GM18520 (cell line): ENCODE results near the gene MLLT3.
"Not testable (repeated sequence)": the region's sequence is repeated elsewhere in the genome, so short reads cannot be mapped to it uniquely, and the experiment has no call there.

Experiments used
- ATAC-seq: cut with Tn5 transposase; IDR thresholded peaks from one replicate; pipeline ENCODE4 v1.9.1; 2021; ENCODE audit not compliant: unreplicated experiment

The MLLT3 gene

DNA sequence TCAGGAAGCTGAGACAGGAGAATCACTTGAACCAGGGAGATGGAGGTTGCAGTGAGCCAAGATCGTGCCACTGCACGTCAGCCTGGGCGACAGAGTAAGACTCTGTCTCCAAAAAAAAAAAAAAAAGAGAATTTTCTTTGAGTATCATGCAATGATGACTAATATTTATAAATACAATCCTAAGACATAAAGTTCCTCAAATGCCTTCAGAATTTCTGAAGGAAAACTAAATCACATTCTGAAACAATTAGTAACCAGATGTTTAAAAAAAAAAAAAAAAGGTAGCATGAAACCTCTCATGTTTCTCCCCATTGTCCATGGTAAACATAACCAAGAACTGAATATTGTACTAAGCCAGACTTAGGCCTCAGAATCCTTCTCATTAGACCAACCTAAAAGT, 23.1 kb downstream of the MLLT3 start:
- no peak for ATAC-seq

DNA sequence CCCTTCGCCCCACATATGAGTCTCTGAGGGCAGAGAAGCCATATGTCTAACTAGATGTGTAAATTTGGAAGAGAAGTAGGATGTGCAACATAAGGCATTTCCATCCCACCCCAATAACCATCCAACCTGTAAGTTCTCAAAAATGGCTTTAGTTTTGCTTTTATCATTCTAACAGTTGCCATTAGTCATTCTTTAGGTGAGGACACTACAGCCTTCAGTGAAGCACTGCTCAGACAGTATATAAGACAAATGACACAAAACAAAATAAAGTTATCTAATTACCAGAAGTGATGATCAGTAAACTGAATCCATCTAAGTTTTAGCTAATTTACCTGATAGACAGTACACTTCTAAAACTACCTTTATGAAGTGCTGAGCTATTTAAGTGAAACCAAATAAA, 23.9 kb downstream of the MLLT3 start:
- ATAC-seq: no peak

DNA sequence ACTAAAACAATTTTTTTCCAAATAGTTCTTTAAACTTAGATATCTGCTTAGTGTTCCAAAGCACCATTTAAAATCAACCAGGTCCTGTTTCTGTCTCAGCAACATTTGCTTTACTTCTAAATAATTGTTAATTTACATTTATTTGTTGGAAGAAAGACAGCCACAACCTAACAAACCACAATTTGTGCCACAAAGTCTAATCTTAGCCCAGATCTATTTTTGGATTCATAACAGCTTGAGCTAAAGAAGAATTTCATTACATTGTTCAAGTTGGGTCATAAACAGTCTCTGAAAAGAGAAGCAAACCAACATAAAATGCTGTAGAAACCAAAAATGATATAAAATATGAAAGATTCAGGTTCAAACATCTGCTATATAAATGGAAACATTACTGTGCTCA, 24.4 kb downstream of the MLLT3 start:
- ATAC-seq: no peak

DNA sequence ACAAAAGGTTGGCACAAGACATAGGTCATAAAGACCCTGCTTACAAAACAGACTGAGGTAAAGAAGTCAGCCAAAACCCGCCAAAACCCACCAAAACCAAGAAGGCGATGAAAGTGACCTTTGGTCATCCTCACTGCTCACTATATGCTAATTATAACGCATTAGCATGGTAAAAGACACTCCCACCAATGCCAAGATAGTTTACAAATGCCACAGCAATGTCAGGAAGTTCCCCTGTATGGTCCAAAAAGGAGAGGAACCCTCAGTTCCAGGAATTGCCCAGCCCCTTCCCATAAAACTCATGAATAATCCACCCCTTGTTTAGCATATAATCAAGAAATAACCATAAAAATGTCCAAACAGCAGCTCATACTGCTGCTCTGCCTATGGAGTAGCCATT, 27.7 kb downstream of the MLLT3 start:
- ATAC-seq: no peak

DNA sequence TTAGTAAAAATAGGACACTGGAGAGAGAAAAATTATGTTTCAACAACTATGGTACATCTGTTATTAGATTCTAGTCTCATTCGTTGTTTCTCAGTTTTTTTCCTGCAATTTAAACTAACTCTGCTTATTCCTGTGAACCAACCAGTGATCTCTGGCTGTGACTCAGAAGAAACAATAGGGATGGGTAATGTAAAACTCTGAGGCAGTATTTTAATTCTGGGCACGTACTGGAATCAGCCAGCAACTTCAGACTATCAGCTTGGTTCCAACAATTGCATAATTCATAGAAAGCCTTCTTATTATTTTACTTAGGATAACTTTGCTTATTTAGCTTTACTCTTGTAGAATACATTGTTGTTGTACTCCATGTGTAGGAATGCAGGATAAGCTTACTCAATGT, 28.8 kb downstream of the MLLT3 start:
- ATAC-seq: no peak

DNA sequence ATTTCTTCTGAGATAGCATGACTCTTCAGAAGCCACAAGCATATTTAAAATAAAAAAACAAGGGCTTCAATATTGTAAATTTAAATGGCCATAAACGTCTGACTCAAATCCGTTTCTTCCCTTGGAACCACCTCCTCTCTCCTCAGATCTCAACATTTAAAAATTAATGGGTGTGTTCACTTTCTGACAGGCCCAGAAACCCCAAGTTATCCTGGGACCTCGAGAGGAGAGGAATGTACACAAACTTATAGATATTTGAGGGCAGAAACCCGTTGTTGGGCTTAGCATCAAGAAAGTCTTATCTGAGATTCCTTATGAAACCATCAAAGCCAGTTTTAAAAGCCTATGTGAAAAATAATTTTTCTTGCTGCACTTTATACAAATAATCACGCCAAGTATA, 29.2 kb downstream of the MLLT3 start:
- no peak for ATAC-seq

DNA sequence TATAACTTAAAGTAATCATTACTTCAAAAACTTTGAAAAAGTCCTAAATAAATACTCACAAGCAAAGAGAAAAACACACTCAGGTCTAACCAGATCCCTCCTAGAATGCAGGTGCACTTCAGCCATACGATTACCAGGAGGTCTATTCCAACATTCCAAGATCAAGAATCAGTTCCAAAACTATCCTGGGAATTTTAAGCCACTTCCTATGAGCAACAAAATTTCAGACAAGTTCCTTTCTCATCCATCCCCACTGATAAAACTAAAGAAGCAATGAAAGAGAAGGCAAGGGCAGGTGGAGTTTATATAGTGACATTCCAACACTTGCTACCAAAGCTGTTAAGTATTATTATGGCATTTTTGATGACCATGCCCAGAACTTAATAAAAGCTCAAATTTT, 29.6 kb downstream of the MLLT3 start:
- ATAC-seq: no peak

DNA sequence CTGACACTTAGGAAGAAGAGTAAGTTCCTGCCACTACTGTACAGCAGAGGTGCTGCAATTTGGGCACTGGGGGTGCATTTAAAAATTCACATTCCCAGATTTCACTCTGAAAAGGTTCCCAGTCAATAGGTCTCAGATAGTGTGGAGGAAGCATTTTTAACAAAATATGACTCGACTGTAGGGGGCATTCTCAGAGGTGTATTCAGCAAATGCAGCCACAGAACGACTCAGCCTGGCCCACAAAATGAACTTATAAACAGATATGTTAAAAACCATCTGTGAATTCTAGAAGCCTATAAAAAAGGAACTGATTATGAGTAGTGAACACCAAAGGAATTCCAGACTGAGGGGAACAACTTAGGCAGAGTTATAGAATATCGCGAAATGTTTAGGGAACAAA, 31.1 kb downstream of the MLLT3 start:
- no peak for ATAC-seq

DNA sequence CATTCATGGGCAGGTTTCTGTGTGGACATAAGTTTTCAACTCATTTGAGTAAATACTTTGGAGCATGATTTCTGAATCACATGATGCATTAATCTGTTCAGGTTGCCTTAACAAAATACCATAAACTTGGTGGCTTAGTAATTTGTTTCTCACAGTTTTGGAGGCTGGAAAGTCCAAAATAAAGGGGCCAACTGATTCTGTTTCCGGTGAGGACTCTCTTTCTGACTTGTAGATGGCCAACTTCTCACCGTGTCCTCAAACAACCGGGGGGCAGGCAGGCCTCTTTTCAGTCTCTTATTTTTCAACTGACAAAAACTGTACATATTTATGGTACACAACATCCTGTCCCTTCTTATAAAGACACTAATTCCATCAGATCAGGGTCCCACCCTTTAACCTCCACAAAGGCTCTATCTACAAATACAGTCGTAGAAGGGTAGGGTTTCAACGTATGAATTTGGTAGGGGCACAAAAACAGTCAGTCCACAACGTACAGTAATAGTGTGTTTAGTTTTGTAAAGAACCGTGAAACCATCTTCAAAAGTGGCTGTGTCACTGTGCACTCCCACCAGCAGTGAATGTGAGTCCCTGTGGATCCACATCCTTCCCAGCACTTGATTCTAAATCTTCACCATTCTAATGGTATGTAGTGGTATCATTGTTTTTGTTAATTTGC, 37.2 kb downstream of the MLLT3 start:
- ATAC-seq: no peak

DNA sequence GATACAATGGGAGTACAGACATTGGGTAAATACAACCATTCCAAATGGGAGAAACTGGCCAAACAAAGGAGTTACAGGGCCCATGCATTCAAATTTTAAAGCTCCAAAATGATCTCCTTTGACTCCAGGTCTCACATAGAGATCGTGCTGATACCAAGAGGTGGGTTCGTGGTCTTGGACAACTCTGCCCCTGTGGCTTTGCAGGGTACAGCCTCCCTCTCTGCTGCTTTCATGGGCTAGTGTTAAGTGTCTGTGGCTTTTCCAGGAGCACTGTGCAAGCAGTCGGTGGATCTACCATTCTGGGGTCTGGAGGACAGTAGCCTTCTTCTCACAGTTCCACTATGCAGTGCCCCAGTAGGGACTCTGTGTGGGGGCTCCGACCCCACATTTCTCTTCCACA, 39.2 kb downstream of the MLLT3 start:
- not testable (repeated sequence) for ATAC-seq

DNA sequence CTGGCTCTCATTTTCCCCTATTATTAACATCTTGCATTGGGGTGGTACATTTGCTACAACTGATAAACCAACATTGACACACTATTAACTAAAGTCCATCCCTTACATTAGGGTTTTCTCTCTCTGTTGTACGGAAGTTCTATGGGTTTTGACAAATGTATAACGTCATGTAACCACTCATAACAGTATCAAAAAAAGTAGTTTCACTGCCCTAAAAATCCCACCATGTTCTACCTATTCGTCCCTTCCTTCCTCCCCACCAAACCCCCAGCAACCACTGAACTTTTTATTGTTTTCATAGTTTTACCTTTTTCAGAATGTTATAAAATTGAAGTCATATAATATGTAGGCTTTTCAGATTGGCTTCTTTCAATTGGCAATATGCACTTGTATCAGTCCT, 40.1 kb downstream of the MLLT3 start:
- ATAC-seq: peak; percentile 45

DNA sequence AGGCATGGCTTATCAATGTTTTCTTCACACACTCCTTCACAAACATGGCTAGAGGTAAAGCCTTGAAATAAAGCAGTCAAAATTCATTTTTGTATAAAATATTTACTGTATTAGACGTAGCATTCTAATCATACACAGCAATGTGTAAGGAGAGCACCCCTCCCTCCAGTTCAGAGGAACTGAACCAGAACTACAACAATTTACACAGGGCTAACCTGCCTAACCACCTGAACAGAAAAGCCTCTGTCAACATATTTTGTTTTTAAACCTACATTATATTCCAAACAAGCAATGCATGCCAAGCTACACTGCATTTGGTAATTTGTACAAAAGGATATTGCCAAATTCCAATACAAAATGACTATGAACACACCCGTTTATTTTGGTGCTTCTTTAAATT, 41.6 kb downstream of the MLLT3 start:
- no peak for ATAC-seq

DNA sequence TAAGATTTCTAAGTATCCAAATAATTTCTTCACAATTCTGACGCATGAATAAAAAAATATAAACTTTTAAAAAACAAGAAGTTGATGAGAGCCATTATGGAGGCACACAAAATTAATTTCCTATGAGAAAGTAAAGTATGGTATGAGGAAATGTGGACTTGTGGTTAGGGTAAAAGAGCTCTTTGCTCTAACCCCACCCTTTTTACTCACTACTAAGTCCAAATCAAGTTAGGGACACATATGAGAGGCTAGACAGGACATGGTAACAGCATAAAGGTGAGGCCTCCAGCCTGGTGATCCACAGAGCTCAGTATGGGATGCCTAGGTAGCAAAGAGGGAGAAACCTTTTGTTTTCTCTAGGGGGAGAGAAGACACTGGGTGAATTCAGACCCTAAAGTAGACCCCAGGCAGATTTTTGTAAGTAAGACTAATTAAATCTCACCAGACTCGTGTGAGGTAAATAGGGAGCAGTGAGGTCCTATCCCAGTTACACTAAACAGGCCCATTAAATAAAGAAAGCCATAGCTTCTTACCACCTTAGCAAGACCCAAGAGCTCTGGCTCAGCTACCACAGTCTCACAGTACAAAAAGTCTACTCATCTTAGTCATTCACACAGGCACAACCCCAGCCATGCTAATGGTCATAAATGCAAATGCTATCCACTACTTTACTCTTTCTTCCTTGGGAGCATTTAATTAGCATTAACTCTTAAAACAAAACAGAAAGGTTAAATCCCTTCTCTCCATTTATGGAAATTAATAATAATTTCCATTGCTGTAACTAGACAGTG, 42.6 kb downstream of the MLLT3 start:
- peak; percentile 41 for ATAC-seq

DNA sequence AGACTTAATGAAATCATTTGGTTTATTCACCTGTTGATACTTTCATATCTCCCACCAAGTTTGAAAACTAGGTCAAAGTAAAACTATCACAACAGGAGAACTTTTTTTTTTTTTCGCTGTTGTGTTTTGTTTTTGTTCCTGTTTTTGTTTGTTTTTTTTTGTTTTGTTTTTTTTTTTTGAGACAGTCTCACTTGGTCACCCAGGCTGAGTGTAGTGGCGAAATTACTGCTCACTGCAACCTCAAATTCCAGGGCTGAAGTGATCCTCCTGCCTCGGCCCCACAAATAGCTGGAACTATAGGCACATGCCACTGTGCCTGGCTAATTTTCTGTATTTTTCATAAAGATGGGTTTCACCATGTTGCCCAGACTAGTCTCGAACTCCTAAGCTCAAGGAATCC, 49.3 kb downstream of the MLLT3 start:
- ATAC-seq: no peak

DNA sequence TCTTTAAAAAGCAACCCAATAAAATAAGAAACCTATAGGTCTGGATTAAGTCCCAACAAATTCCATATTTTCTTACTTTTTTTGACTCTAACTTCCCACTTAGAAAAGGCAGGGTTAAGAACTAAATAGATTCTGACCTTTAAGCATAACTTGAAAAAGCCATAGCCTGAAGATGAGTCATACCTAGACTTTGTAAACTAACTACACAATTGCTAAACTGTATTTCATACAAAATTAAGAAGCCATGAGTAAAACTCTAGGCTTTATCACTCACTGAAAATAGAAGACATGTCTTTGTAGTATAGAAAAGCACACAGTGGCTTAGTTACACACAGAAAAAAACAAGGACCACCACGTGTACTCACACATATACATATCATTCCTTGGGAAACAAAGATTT, 51.5 kb downstream of the MLLT3 start:
- ATAC-seq: no peak

DNA sequence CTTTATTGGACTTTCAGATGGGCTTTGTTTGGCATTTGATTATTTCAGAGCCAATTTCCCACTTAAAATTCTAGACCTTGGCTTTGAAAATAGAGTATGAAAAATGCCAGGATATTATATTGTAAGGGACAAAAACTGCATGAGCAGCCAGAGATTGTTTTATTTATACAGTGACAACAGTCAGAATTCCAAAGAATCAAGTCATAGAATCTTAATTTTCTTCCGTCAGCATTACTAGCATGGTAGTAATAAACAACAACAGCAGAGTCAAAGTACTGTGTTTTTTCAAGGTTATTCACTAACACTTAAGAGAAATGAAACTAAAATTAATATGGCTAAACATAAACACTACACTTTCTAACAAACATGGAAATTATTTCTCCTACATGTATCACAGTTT, 52.2 kb downstream of the MLLT3 start:
- ATAC-seq: no peak

DNA sequence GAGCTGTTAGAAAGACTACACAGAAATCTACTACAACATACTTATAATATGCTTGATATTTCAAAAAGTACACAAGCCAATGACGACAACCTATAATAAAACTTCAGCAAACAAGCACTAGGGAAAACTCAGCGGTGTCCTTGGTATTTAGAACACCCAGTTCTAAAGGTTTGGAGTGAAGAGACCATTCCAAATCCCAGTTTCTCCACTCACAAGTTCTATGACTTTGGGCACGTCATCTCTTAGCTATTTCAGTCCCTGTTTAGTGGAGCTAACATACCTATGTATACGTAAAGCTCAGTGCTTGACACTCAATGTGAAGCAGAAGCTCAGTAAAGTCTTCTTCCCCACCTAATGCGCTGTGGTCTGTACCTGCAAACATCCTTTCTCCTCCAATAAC, 52.8 kb downstream of the MLLT3 start:
- no peak for ATAC-seq

DNA sequence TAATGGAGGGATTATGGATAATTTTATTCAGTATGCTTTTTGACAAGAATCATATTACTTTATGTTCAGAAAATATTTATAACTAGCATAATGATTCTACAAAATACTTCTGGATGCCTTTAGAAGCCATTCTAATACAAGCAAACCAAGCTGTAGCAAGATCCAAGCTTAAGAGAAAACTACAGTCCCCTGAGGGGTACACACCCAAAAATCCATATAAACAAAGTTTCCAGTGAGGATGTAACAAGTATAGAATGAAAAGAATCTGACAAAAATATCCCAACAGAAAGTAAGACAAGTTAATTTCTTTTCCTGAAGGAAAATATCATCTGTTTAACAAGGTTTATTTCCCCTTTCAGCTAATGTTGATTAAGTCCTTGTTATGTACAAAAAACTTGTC, 53.9 kb downstream of the MLLT3 start:
- ATAC-seq: no peak

DNA sequence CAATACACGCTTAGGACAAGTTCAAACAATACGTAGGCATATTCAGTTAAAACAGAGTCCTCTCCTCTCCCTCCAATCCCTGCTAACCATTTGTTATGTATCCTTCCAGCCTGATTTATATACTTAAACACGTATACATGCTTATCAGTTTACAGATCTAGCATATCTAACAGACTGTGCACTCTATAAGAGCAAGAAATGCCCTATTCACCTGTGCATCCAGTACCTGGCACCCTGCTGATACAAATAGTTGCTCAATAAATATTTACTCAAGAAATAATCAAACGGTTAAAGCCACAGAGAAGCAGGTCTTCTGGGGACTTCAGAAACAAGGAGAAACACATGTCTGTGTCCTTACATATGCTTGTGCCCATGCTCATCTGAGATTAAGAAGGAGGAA, 55.9 kb downstream of the MLLT3 start:
- ATAC-seq: no peak

DNA sequence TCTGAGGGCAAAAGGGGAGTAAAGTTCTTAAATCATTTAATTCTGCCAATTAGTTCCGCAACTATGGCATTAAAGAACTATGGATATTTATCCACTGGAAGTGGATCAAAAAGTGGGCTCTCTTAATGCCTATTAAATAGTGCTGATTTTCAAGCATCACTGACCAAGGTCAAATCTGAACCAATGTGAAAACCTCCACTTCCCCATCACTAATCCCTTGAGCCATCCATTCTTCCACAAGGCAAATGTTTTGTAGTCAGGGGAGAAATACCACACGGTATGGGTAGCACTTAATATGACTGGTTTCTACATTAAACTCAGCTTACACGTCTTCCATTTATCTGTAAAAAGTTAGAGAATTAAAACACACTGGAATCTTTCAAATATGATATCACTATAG, 57.6 kb downstream of the MLLT3 start:
- ATAC-seq: no peak

DNA sequence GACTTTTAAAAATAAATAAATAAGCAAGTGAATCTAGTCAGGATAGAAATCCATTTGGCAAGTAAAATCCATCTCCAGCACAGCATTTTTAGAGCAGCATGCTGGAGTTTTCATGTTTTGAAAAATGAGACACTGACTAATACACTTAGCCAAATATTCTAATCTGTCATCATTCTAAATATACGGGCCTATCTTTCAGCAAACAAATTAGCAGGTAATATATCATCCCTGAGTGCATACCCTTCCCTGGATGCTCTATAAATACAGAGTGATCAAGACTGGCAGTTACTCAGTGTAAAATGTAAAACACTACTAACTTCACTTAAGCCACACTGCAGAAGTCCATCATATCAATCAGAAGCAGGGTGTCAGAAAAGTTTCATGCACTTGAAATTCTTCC, 58.4 kb downstream of the MLLT3 start:
- no peak for ATAC-seq

DNA sequence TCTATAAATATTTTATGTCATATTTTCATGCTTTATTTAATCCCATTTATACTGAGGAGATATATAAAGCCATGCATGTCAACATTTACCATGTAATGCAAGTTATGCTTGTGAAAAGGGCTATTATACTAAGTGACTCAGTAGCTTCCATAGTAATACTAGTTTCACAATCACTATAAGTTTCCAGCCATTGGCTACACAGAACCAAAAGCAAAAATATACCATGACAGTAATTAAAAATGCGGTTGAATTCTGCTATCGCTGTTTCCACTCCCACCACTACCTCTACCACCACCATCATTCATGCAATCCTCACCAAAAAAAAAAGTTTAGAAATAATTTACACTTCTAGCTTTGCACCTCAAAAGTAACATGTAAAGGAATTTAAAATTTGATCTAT, 60.2 kb downstream of the MLLT3 start:
- ATAC-seq: peak; percentile 33

DNA sequence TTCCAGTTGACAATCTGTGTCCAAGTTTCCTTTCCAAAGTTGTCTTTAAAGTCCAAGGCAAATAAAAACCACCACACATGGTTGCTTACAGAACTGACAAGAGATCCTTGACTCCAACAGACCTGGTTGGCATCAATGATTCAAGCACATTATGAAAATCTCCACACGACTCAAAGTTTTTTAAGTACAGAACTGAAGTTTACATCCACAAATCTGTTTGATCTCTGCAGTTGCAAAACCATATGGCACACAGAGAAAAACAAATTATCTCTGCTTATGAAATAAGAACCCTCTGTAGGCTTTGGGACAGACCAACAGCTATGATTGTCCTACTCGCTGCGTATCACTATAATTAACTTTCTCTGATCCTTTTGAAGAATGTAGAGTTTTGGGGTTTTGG, 60.8 kb downstream of the MLLT3 start:
- no peak for ATAC-seq
